Measurements from ENCODE around the gene TAF4. TPM values are rescaled to one million over a fixed set of nuclear protein-coding genes. Genes with fewer than 3 reads are reported as not detected.

Gene TAF4
- total RNA-seq, 1 donor from 2014 or later, result 21.2 TPM

GRCh38 chr20:61936701-61937131 is 129.0 kb downstream of the TAF4 start:
- no peak for DNase-seq (ENCODE audit: extremely low read depth, low read depth, low spot score)

GRCh38 chr20:61935926-61936700 is 129.6 kb downstream of the TAF4 start:
- DNase-seq (ENCODE audit: extremely low read depth, low read depth, low spot score), result no peak

DNA sequence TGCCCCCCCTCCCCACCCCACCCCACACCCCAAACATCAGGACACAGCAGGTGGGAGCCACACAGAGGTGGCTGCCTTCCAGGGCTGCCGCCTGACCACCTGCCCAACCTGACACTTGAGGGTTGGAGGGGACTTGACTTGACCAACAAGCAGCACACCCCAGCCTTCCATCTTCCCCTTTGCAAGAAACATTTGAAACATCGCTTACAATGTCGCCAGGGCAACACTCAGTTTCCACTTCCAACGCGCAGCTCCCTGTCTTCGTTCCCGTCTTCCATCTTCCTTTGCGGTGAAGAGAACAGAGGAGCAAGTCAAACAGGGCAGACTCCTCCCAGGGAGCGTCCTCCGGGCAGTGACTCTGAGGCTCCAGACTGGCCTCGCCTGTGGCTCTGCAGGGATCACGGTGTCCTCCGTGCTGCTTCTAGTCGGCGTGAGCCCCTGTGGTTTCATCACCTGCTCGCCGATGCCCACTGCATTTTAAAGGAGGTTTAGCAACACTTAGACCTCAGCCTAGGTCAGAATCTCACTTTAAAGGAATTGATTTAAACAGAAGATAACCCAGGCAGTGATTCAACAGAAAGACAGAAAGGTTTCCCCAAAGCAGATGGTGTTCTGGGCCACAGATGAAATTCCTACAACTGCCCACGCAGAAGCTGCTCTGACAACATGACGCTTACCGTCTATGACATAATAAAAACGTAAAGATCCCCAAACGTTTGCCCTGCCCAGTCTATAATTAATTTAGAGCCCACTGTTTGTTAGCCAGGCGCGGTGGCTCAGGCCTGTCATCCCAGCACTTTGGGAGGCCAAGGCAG is 130.8 kb downstream of the TAF4 start:
- DNase-seq (ENCODE audit: extremely low read depth, low read depth, low spot score), result no peak

GRCh38 chr20:61933951-61934715 is 131.5 kb downstream of the TAF4 start:
- no peak for DNase-seq (ENCODE audit: extremely low read depth, low read depth, low spot score)

DNA sequence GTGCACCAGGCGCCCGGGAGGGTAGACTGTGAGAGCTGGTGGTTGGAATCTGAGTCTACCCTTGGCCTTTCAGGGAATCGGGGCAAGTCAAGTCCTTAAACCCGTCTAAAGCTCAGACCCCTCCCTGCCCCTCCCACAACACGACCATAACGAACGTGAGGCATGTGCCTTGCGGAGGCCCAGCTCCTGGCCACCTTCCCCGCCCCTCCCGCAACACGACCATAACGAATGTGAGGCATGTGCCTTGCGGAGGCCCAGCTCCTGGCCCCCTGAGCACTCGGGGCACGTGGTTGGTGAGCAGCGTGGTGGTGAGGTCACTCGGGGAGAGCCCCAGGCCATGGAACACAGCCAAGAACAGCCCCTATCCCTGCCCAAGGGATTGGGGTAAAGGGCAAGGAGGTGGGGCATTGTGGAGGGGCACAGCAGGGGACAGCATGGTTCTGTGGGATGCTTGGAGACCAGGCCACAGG is 132.2 kb downstream of the TAF4 start:
- no peak for DNase-seq (ENCODE audit: extremely low read depth, low read depth, low spot score)

- DNase-seq (ENCODE audit: extremely low read depth, low read depth, low spot score), result no peak
Measured at GRCh38 chr20:61932711-61933480, 132.8 kb downstream of the TAF4 start.

GRCh38 chr20:61932199-61932592 is 133.5 kb downstream of the TAF4 start:
- DNase-seq (ENCODE audit: extremely low read depth, low read depth, low spot score), result no peak

GRCh38 chr20:61931476-61932198 is 134.0 kb downstream of the TAF4 start:
- no peak for DNase-seq (ENCODE audit: extremely low read depth, low read depth, low spot score)

DNA sequence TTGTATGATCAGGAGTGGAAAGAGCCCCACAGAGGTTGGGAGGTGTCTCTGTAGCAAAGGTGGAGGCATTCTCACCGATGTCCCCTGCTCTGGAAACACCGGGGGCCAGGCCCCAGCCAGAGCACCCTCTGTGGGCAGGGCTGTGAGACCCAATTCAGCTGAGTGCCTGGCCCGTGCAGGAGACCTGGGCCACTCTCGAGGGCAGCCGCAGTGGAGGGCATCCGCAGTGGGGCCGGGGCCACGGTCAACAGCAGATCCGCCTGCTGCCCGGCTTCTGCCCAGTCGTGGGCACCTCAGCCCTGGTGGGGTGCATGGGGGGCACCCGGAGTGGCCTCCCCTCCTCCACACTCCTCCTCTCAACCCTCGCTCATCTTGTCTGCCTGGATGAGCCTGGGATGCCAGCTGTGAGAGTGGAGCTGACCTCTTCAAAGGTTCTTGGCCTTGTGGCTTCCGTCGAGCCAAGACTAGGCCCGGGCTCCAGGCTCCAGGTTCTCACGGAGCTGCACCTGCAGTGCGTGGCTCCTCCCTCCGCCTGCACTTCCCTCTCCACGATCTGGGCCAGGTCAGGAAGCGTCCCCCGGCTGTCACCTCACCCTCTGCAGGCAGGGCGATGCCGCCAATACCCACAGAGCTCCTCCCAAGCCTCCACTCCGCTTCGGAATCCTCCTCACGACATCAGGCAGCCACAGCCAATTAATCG is 134.8 kb downstream of the TAF4 start:
- no peak for DNase-seq (ENCODE audit: extremely low read depth, low read depth, low spot score)

- no peak for DNase-seq (ENCODE audit: extremely low read depth, low read depth, low spot score)
Measured at GRCh38 chr20:61929971-61930666, 135.6 kb downstream of the TAF4 start.

- DNase-seq (ENCODE audit: extremely low read depth, low read depth, low spot score), result no peak
Measured at GRCh38 chr20:61929561-61929960, 136.1 kb downstream of the TAF4 start.

DNA sequence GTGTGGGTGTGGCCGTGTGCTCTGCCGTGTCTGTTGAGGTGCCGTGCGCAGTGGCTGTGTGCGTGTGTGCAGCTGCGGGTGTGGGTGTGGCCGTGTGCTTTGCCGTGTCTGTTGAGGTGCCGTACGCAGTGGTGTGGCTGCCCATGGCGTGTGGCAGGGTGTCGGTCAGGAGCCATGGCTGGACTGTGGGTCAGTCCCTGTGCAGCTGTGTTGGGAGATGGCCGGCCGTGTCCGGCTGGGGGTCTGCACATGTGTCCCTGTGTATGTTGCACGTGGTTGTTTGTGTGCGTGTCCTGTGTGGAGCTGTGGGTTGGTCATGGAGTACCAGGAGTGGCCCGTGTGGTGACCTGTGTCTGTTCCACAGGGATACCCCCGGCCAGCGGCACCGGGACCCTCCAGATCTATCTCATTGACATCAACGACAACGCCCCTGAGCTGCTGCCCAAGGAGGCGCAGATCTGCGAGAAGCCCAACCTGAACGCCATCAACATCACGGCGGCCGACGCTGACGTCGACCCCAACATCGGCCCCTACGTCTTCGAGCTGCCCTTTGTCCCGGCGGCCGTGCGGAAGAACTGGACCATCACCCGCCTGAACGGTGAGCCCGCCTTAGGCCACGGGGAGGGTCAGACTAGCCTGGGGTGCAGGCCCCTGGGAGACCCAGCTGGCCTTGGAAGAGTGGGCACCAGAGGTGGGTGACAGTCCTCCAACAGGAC is 137.7 kb downstream of the TAF4 start:
- DNase-seq (ENCODE audit: extremely low read depth, low read depth, low spot score), result no peak

- no peak for DNase-seq (ENCODE audit: extremely low read depth, low read depth, low spot score)
Measured at GRCh38 chr20:61927193-61927825, 138.4 kb downstream of the TAF4 start.

DNA sequence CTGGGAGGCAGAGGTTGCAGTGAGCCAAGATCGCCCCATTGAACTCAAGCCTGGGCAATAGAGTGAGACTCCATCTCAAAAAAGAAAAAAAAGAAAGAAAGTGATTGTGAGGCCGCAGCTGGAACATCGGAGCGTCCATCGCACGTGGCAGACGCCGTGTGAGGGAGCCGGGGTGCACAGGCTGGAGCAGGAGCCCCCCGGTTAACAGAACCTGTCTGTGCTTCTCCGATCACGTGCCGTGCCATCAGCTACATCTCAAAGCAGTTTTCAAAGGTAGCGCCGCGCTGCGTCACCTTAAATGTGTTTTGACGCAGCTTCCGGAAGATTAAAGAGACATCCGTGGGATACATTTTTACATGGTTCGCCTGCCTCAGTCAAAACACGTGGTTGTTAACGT is 138.9 kb downstream of the TAF4 start:
- no peak for DNase-seq (ENCODE audit: extremely low read depth, low read depth, low spot score)

GRCh38 chr20:61926253-61926613 is 139.4 kb downstream of the TAF4 start:
- no peak for DNase-seq (ENCODE audit: extremely low read depth, low read depth, low spot score)

DNA sequence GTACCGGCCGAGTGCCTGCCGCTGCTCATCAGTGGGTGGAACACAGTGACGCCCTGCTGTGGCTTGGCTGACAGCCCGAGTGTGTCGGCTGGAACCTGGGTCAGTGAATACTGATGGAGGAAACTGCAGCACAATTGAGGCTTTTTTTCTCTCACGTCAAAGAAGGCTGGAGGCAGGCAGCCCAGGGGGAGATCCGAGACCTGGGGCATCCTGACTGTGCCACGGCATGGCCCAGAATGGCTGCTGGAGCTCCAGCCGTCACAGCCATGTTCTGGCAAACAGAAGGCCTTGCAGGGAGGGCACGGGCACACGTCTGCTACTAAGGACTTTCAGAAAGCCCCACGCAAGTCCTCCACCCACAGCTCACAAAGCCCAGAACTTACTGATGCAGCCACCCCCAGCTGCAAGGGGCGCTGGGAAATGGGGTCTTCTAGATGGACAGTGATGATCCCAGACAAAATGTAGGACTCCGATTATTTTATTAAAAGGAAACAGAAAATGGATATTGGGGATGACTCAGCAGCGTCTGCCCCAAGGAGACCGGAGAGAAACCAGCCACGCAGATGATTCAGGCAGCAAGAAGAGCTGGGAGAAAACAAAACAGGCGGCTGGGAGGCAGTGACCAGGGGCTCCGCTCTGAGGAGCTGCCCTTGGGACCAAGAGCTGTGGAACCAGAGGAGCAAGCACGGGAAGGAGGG is 140.0 kb downstream of the TAF4 start:
- DNase-seq (ENCODE audit: extremely low read depth, low read depth, low spot score), result no peak

All from glomerular endothelial cell (primary cell).